ENCODE measurements around the gene IGFLR1. TPM values are rescaled to one million over a fixed set of nuclear protein-coding genes. Genes with fewer than 3 reads are reported as not detected.

Gene IGFLR1
- total and polyA plus RNA-seq, 11 donors = 0.74 to 25.2 (median 3.6) TPM

GRCh38 chr19:35748106-35749020, 6.1 kb upstream of the IGFLR1 start, which contains the start of gene LIN37:
Gene LIN37, plus strand, starts transcription at chr19:35748576. Its CDS starts 149 bp downstream, at chr19:35748725.
- peak in 6 of 12 donors; percentile 13 to 54 (median 20) for TF ChIP-seq CTCF (IDR thresholded peaks at IDR 0.05)
- TF ChIP-seq POLR2A (IDR thresholded peaks at IDR 0.05) = peak; percentile 94 to 98
- intact Hi-C loops (cut with DNase I) = loop anchor here in 4 of 10 donors (5.0 to 10.0 kb wide), 4 partner anchors 101 to 306 kb away; partner anchors contain the start of genes LRFN3 (in 2 of the 4), COX6B1 (in 1 of the 4), THAP8 (in 1 of the 4) and WDR62 (in 1 of the 4)
- H3K9me3 ChIP-seq = no peaks in the 10 kb centered on the region
- H3K27me3 ChIP-seq = no peaks in the 10 kb centered on the region
- WGBS, 4 donors = 0 to 1% (median 1%) methylated on average over 35 to 45 of the region's 45 CpGs
- ATAC-seq (peak; percentile 83 to 90 (median 88)), DNase-seq (peak; percentile 98 to 100 (median 99))
- H3K4me3 ChIP-seq = peak within 1 kb of the TSS; percentile 64 to 95 (median 86)
- peaks cover 10 to 54% (median 32%) of the 10 kb centered on the region in 12 donors for H3K4me1 ChIP-seq
- H3K27ac ChIP-seq = peak within 1 kb of the TSS in 11 of 12 donors; percentile 64 to 94 (median 80)
- peaks cover 0 to 22% (median 15%) of the 10 kb centered on the region in 9 donors for H3K36me3 ChIP-seq

- TF ChIP-seq CTCF (IDR thresholded peaks at IDR 0.05) (no peak), POLR2A (IDR thresholded peaks at IDR 0.05) (no peak)
- H3K4me3 ChIP-seq = peak overlapping the region in 7 of 12 donors; percentile 84 to 100 (median 90)
- ATAC-seq (no peak), DNase-seq (no peak)
- intact Hi-C loops (cut with DNase I) = loop anchor here in 4 of 10 donors (5.0 to 10.0 kb wide), 4 partner anchors 99 to 308 kb away; partner anchors contain the start of genes LRFN3 (in 2 of the 4), COX6B1 (in 1 of the 4), THAP8 (in 1 of the 4) and WDR62 (in 1 of the 4)
- peaks cover 0 to 16% (median 7%) of the 10 kb centered on the region in 9 donors for H3K36me3 ChIP-seq
- no peaks in the 10 kb centered on the region for H3K9me3 ChIP-seq
- peaks cover 10 to 63% (median 32%) of the 10 kb centered on the region in 12 donors for H3K4me1 ChIP-seq
- WGBS, 4 donors = 84 to 89% (median 88%) methylated on average over 5 of the region's 5 CpGs
- H3K27me3 ChIP-seq = no peaks in the 10 kb centered on the region
- H3K27ac ChIP-seq = peak overlapping the region in 3 of 12 donors; percentile 99 to 100 (median 100)
Measured at GRCh38 chr19:35746531-35746930, 4.3 kb upstream of the IGFLR1 start.

DNA sequence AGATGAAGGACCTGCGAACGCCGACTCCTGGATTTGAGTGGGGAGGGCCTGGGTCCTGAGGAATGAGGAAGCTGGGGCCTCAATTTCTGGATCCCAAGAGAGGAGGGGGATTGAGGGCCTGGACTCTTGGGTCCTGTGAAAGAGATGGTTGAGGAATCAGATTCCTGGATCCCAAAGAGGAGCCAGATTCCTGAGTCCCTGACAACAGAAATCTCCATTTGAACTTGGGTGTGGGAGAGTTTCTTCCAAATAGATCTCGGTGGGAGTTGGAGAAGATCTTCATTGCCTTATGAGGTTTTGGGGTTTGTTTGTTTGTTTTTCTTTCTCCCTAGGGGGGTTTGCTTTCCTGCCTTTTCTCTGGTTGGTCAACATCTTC, 3.8 kb upstream of the IGFLR1 start:
- WGBS, 4 donors = 2 to 14% (median 9%) methylated on average over 4 of the region's 4 CpGs
- TF ChIP-seq POLR2A (IDR thresholded peaks at IDR 0.05) (no peak), CTCF (IDR thresholded peaks at IDR 0.05) (no peak)
- no peaks in the 10 kb centered on the region for H3K27me3 ChIP-seq
- H3K27ac ChIP-seq = peak overlapping the region in 11 of 12 donors; percentile 63 to 100 (median 100)
- peaks cover 10 to 67% (median 35%) of the 10 kb centered on the region in 12 donors for H3K4me1 ChIP-seq
- H3K9me3 ChIP-seq = no peaks in the 10 kb centered on the region
- H3K36me3 ChIP-seq = peaks cover 0 to 16% (median 5%) of the 10 kb centered on the region in 9 donors
- no peak for DNase-seq
- H3K4me3 ChIP-seq = peak overlapping the region; percentile 65 to 100 (median 90)
- no peak for ATAC-seq
- intact Hi-C loops (cut with DNase I) = loop anchor here in 4 of 10 donors (5.0 to 10.0 kb wide), 4 partner anchors 99 to 309 kb away; partner anchors contain the start of genes LRFN3 (in 2 of the 4), COX6B1 (in 1 of the 4), THAP8 (in 1 of the 4) and WDR62 (in 1 of the 4)
